Neural progenitor cell (in vitro differentiated cells): ENCODE data around the gene TMPRSS13. TPM values are rescaled to one million over a fixed set of nuclear protein-coding genes. Genes with fewer than 3 reads are reported as not detected.

Experiments used
- DNase-seq: peaks from one replicate; pipeline ENCODE4 v3.0.0-alpha.2; 2016; ENCODE audit warnings: low spot score
- H2AFZ ChIP-seq: fragments of 200-600 bp; sonication (generic); replicated peaks from 2 replicates; pipeline ENCODE4 v1.6.1; 2016; ENCODE audit warnings: antibody characterized with exemption
- H3F3A ChIP-seq: fragments of 200-600 bp; sonication (generic); 2 replicates; pipeline ENCODE4 v1.6.1; 2016; ENCODE audit warnings: antibody characterized with exemption, low read depth
- H3K27ac ChIP-seq: fragments of 200-600 bp; sonication (generic); 2 replicates; pipeline ENCODE4 v1.5.1; 2016; ENCODE audit warnings: mild to moderate bottlenecking
- H3K27me3 ChIP-seq: fragments of 200-600 bp; sonication (generic); 2 replicates; pipeline ENCODE4 v1.6.1; 2016; ENCODE audit warnings: mild to moderate bottlenecking, moderate library complexity
- H3K36me3 ChIP-seq: fragments of 200-600 bp; sonication (generic); 2 replicates; pipeline ENCODE4 v1.5.1; 2016
- H3K4me1 ChIP-seq: fragments of 200-600 bp; sonication (generic); 2 replicates; pipeline ENCODE4 v1.6.1; 2016; ENCODE audit warnings: mixed run types
- H3K4me2 ChIP-seq: fragments of 200-600 bp; sonication (generic); 2 replicates; pipeline ENCODE4 v1.6.1; 2016
- H3K4me3 ChIP-seq: fragments of 200-600 bp; sonication (generic); 2 replicates; pipeline ENCODE4 v1.5.1; 2016
- H3K79me2 ChIP-seq: fragments of 200-600 bp; sonication (generic); 2 replicates; pipeline ENCODE4 v1.6.1; 2016; ENCODE audit warnings: low read depth
- H3K9ac ChIP-seq: fragments of 200-600 bp; sonication (generic); 2 replicates; pipeline ENCODE4 v1.6.1; 2016
- H3K9me3 ChIP-seq: fragments of 200-600 bp; sonication (generic); 2 replicates; pipeline ENCODE4 v1.5.1; 2016; ENCODE audit warnings: low read depth
- H4K20me1 ChIP-seq: fragments of 200-600 bp; sonication (generic); 2 replicates; pipeline ENCODE4 v1.6.1; 2016; ENCODE audit warnings: low read depth
- H3K27ac Mint-ChIP-seq: 3 replicates; pipeline ENCODE4 v1.8.0; 2021; ENCODE audit warnings: mixed read lengths
- H3K27me3 Mint-ChIP-seq: 2 replicates; pipeline ENCODE4 v1.8.0; 2022; ENCODE audit warnings: low read depth, mild to moderate bottlenecking, inconsistent platforms, moderate library complexity, mixed read lengths; ENCODE audit not compliant: insufficient read depth
- H3K36me3 Mint-ChIP-seq: 3 replicates; pipeline ENCODE4 v1.8.0; 2021; ENCODE audit warnings: mixed read lengths
- H3K4me1 Mint-ChIP-seq: 3 replicates; pipeline ENCODE4 v1.8.0; 2021; ENCODE audit warnings: mixed read lengths
- H3K4me3 Mint-ChIP-seq: 3 replicates; pipeline ENCODE4 v1.8.0; 2021; ENCODE audit warnings: mild to moderate bottlenecking, moderate library complexity, mixed read lengths
- H3K9me3 Mint-ChIP-seq: 3 replicates; pipeline ENCODE4 v1.8.0; 2020; ENCODE audit warnings: mixed read lengths
- EZH2 ChIP-seq: fragments of 200-600 bp; sonication (generic); IDR thresholded peaks from 2 replicates; pipeline ENCODE4 v1.6.1; 2017; ENCODE audit warnings: antibody characterized with exemption, mild to moderate bottlenecking, moderate library complexity
- EZH2phosphoT487 ChIP-seq: fragments of 200-600 bp; sonication (generic); IDR thresholded peaks from 2 replicates; pipeline ENCODE4 v1.6.1; 2017; ENCODE audit warnings: antibody characterized with exemption
- total RNA-seq: library from RNA; depleted of rRNA; stranded (reverse); fragments of >200 nt; gene quantifications from 2 replicates; pipeline ENCODE4 v1.2.3, GENCODE V29; 2015; ENCODE audit warnings: low replicate concordance
- TF ChIP-seq, protein P1 (sequence below): fragments of 200-600 bp; sonication (generic); IDR thresholded peaks from 2 replicates; pipeline ENCODE4 v1.5.1; 2017; ENCODE audit warnings: antibody characterized with exemption, mild to moderate bottlenecking

TMPRSS13 gene
- total RNA-seq, 1 donor from 2014 or later = not detected

DNA sequence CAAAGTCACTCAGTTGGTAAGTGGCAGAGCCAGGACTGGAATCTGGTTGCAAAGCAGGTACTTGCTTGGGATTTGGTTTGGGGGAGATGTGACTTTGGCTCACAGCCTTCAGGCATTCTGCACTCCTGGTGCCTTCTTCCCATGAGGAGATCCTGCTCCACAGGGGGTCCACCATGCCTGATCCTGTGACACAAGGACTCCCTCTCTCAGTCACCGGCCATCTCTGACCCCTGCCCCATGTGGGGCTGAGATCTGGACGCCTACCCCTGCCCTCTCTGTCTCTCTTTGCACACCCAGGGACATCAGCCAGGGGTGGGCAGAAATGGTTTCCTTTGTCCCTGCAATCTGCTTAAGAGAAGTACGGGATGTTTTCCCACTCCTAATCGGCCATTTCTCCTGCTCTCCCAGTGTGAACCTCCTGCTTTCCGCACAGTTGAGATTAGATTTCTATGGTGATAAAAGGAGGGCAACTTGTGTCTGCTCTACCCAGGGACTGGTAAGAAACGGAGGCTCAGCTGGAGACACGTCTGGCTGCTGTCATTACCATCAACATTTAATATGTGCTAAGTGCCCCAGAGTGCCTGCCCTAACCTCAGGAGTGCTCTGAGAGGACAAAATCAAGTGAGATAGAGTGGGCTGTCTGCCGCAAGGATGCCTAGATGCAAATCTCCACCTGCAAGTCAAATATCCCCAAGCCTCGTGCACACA is 41.6 kb downstream of the TMPRSS13 start:
- Mint-ChIP-seq H3K4me3 (peak overlapping the region; percentile 10), H3K36me3 (no peaks in the 10 kb centered on the region), H3K4me1 (peaks cover 25% of the 10 kb centered on the region), H3K27ac (no peak overlapping the region), H3K9me3 (peaks cover 8% of the 10 kb centered on the region), H3K27me3 (peaks cover 7% of the 10 kb centered on the region)
- DNase-seq = no peak
- Histone ChIP-seq H3K27me3 (no peaks in the 10 kb centered on the region), H3K4me1 (peaks cover 3% of the 10 kb centered on the region), H2AFZ (no peak overlapping the region), H3F3A (no peaks in the 10 kb centered on the region), H3K9me3 (no peaks in the 10 kb centered on the region), H3K36me3 (no peaks in the 10 kb centered on the region), H3K4me2 (no peak overlapping the region), H3K79me2 (no peaks in the 10 kb centered on the region), H3K27ac (no peak overlapping the region), H4K20me1 (no peaks in the 10 kb centered on the region), H3K4me3 (no peak overlapping the region), H3K9ac (no peak overlapping the region)
- TF ChIP-seq EZH2 (no peak), EZH2phosphoT487 (no peak)
- TF ChIP-seq, protein P1, sequence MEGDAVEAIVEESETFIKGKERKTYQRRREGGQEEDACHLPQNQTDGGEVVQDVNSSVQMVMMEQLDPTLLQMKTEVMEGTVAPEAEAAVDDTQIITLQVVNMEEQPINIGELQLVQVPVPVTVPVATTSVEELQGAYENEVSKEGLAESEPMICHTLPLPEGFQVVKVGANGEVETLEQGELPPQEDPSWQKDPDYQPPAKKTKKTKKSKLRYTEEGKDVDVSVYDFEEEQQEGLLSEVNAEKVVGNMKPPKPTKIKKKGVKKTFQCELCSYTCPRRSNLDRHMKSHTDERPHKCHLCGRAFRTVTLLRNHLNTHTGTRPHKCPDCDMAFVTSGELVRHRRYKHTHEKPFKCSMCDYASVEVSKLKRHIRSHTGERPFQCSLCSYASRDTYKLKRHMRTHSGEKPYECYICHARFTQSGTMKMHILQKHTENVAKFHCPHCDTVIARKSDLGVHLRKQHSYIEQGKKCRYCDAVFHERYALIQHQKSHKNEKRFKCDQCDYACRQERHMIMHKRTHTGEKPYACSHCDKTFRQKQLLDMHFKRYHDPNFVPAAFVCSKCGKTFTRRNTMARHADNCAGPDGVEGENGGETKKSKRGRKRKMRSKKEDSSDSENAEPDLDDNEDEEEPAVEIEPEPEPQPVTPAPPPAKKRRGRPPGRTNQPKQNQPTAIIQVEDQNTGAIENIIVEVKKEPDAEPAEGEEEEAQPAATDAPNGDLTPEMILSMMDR = no peak

DNA sequence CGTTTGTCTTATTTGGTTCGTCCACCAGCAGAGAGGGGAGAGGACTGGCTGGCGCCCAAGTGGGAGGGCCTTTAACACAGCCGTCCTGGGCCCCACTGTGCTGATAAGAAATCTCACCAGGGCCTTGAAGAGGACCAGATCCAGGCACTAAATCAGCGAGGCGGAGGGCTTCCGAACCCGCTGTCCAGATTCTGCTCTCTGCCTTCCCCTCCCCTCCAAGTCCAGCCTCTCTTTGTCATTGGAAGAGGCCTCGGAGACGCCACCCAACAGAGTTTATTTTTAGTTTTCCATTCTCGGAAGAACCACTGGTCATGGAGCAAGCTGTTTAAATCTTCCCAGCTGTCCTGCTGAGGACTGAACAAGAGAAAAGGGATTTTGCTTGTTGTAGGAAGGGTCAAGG is 43.4 kb downstream of the TMPRSS13 start:
- no peaks in the 10 kb centered on the region for H3K36me3 Mint-ChIP-seq
- H3K4me3 Mint-ChIP-seq = no peak overlapping the region
- H3K27ac ChIP-seq = no peak overlapping the region
- H3K27me3 ChIP-seq = no peaks in the 10 kb centered on the region
- H3K4me1 Mint-ChIP-seq = peaks cover 28% of the 10 kb centered on the region
- H3K27ac Mint-ChIP-seq = peak overlapping the region; percentile 44
- H3K4me3 ChIP-seq = no peak overlapping the region
- H3K27me3 Mint-ChIP-seq = peaks cover 9% of the 10 kb centered on the region
- H3K4me2 ChIP-seq = no peak overlapping the region
- TF ChIP-seq, protein P1 = no peak
- TF ChIP-seq EZH2phosphoT487 = no peak
- no peak for TF ChIP-seq EZH2
- H4K20me1 ChIP-seq = no peaks in the 10 kb centered on the region
- H3K79me2 ChIP-seq = no peaks in the 10 kb centered on the region
- peaks cover 8% of the 10 kb centered on the region for H3K9me3 Mint-ChIP-seq
- DNase-seq = no peak
- no peaks in the 10 kb centered on the region for H3K9me3 ChIP-seq
- no peaks in the 10 kb centered on the region for H3F3A ChIP-seq
- H3K4me1 ChIP-seq = peaks cover 4% of the 10 kb centered on the region
- H2AFZ ChIP-seq = no peak overlapping the region
- H3K9ac ChIP-seq = no peak overlapping the region
- no peaks in the 10 kb centered on the region for H3K36me3 ChIP-seq

DNA sequence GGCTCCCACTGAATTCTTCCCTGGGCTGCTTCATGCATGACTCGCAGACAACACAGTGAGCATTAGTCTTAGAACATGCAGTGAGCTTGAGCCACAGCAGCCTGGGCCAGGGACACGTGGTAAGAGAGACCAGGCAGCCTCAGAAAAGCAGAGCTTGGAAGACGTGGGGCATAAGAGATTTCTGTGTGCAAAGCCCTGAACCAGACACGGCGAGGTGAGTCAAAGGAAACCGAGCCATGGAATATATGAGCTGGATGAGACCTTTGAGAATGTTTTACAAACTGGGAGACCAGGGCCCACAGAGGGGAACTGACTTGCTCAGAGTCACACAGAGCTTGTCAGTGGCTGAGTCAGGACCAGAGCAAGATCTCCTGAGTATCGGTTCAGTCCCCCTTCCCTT is 44.2 kb downstream of the TMPRSS13 start:
- Histone ChIP-seq H3K36me3 (no peaks in the 10 kb centered on the region), H3K79me2 (no peaks in the 10 kb centered on the region), H2AFZ (no peak overlapping the region), H3K27ac (no peak overlapping the region), H3K27me3 (no peaks in the 10 kb centered on the region), H3F3A (no peaks in the 10 kb centered on the region), H3K9ac (no peak overlapping the region), H3K4me3 (no peak overlapping the region), H3K4me2 (no peak overlapping the region), H3K9me3 (no peaks in the 10 kb centered on the region), H3K4me1 (peaks cover 4% of the 10 kb centered on the region), H4K20me1 (no peaks in the 10 kb centered on the region)
- no peak for TF ChIP-seq EZH2
- no peak for TF ChIP-seq EZH2phosphoT487
- TF ChIP-seq, protein P1 = no peak
- H3K27ac Mint-ChIP-seq = peak overlapping the region; percentile 80
- H3K4me1 Mint-ChIP-seq = peaks cover 28% of the 10 kb centered on the region
- peaks cover 7% of the 10 kb centered on the region for H3K9me3 Mint-ChIP-seq
- no peak for DNase-seq
- no peaks in the 10 kb centered on the region for H3K36me3 Mint-ChIP-seq
- peak overlapping the region; percentile 8 for H3K4me3 Mint-ChIP-seq
- peaks cover 9% of the 10 kb centered on the region for H3K27me3 Mint-ChIP-seq
